ENCODE measurements around the gene ASCC3.

GRCh38 chr6:100891079-100891478 is 9.9 kb upstream of the ASCC3 start:
- no peak for TF ChIP-seq CTCF (IDR thresholded peaks at IDR 0.05)
- no peak for TF ChIP-seq POLR2AphosphoS5 (IDR thresholded peaks at IDR 0.05)
